ENCODE results near the gene HSPBP1.

- no peak for TF ChIP-seq CTCF (IDR thresholded peaks at IDR 0.05; ENCODE audit: insufficient read depth, low read length)
- no peak for TF ChIP-seq REST (IDR thresholded peaks at IDR 0.05; ENCODE audit: insufficient replicate concordance, low read depth)
- no peak for TF ChIP-seq POLR2AphosphoS5 (IDR thresholded peaks at IDR 0.05; ENCODE audit: low read depth)
- TF ChIP-seq GABPA (IDR thresholded peaks at IDR 0.05; ENCODE audit: low read depth), result no peak
Measured at GRCh38 chr19:55230780-55231179, 49.1 kb downstream of the HSPBP1 start.

Measured in HL-60 (cell line).